GM12891 (cell line): ENCODE results near the gene RAP1A.

Experiments
- DNase-seq: peaks from one replicate; pipeline ENCODE4 v3.0.0; 2011; ENCODE audit warnings: low spot score; ENCODE audit not compliant: insufficient read length
- FAIRE-seq: peaks from 2 replicates; lab custom pipeline; 2011; peaks lifted over from hg19 to GRCh38; lab: Jason Lieb, UNC
- PAX5 ChIP-seq: IDR thresholded peaks from 2 replicates; pipeline ENCODE4 v1.6.1; 2011; ENCODE audit warnings: low read length, moderate library complexity, mild to moderate bottlenecking; ENCODE audit not compliant: insufficient read depth, severe bottlenecking
- POLR2A ChIP-seq: IDR thresholded peaks from 2 replicates; pipeline ENCODE4 v1.6.1; 2011; ENCODE audit warnings: low read depth, low read length, control low read depth
- POLR2AphosphoS5 ChIP-seq: IDR thresholded peaks from 2 replicates; pipeline ENCODE4 v1.6.1; 2011; ENCODE audit warnings: low read depth, low read length, control low read depth
- POU2F2 ChIP-seq: IDR thresholded peaks from 2 replicates; pipeline ENCODE4 v1.6.1; 2011; ENCODE audit warnings: low read depth, mild to moderate bottlenecking, control low read depth, low read length, moderate library complexity
- SPI1 ChIP-seq: IDR thresholded peaks from 2 replicates; pipeline ENCODE4 v1.6.1; 2011; ENCODE audit warnings: low read depth, low read length, control low read depth
- TAF1 ChIP-seq: IDR thresholded peaks from 2 replicates; pipeline ENCODE4 v1.6.1; 2011; ENCODE audit warnings: low read depth, low read length, control low read depth

The RAP1A gene

GRCh38 chr1:111751906-111752575 is 132.5 kb downstream of the RAP1A start:
- TF ChIP-seq POLR2A: no peak
- no peak for TF ChIP-seq PAX5
- no peak for TF ChIP-seq SPI1
- no peak for TF ChIP-seq POU2F2
- TF ChIP-seq POLR2AphosphoS5: no peak
- no peak for TF ChIP-seq TAF1
- FAIRE-seq (no peak), DNase-seq (no peak)

GRCh38 chr1:111754984-111755330 is 135.4 kb downstream of the RAP1A start:
- FAIRE-seq: no peak
- DNase-seq: peak; percentile 24
- TF ChIP-seq PAX5: no peak
- no peak for TF ChIP-seq POU2F2
- TF ChIP-seq POLR2A: no peak
- no peak for TF ChIP-seq POLR2AphosphoS5

- FAIRE-seq (peak; percentile 98), DNase-seq (peak; percentile 90)
- no peak for TF ChIP-seq PAX5
- TF ChIP-seq SPI1: peak; percentile 51
- peak; percentile 94 for TF ChIP-seq TAF1
- peak; percentile 92 for TF ChIP-seq POLR2A
- TF ChIP-seq POLR2AphosphoS5: peak; percentile 96
- peak; percentile 83 for TF ChIP-seq POU2F2
These were observed 135.9 kb downstream of the RAP1A start, which contains the start of gene DDX20 for GRCh38 chr1:111755331-111756123. Gene DDX20 (plus strand): TSS chr1:111755901. CDS start chr1:111755925, 24 bp downstream.

- FAIRE-seq (no peak), DNase-seq (no peak)
- TF ChIP-seq TAF1 (no peak), POU2F2 (no peak), SPI1 (no peak), PAX5 (no peak), POLR2A (no peak), POLR2AphosphoS5 (no peak)
These were observed 136.5 kb downstream of the RAP1A start for GRCh38 chr1:111756124-111756513.

- no peak for DNase-seq
- FAIRE-seq: no peak
- TF ChIP-seq POLR2AphosphoS5 (no peak), POU2F2 (no peak), SPI1 (no peak), POLR2A (no peak), TAF1 (no peak), PAX5 (no peak)
These were observed 138.8 kb downstream of the RAP1A start for GRCh38 chr1:111758373-111758772.

GRCh38 chr1:111761717-111762116 is 142.1 kb downstream of the RAP1A start:
- TF ChIP-seq TAF1: no peak
- TF ChIP-seq POU2F2: no peak
- no peak for TF ChIP-seq SPI1
- TF ChIP-seq POLR2AphosphoS5: no peak
- TF ChIP-seq POLR2A: no peak
- no peak for TF ChIP-seq PAX5
- no peak for FAIRE-seq
- DNase-seq: no peak

- TF ChIP-seq POLR2A (no peak), TAF1 (no peak), POLR2AphosphoS5 (no peak), PAX5 (no peak), SPI1 (no peak), POU2F2 (no peak)
- no peak for DNase-seq
- no peak for FAIRE-seq
These were observed 142.7 kb downstream of the RAP1A start for GRCh38 chr1:111762332-111762731.
